GM21737 (cell line): Measurements from ENCODE around the gene CBLIF.
"Not testable (repeated sequence)": the region's sequence is repeated elsewhere in the genome, so short reads cannot be mapped to it uniquely, and the experiment has no call there.

Experiments used
- ATAC-seq: cut with Tn5 transposase; IDR thresholded peaks from one replicate; pipeline ENCODE4 v1.9.1; 2021; ENCODE audit warnings: mild to moderate bottlenecking, moderate library complexity; ENCODE audit not compliant: unreplicated experiment

Gene CBLIF

DNA sequence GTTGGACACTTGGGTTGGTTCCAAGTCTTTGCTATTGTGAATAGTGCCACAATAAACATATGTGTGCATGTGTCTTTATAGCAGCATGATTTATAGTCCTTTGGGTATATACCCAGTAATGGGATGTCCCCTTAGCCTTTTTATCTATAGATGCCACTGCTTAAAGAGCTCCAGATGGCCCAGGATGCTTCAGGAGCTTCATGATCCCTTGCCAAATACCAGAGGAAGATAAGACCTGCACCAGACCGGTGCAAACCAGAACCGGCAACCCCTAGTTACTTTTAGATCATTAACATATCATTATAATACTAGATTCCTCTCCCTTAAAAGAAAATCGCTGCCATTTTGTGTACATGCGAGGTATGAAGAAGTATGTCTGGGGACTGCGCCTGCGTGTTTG, 3.1 kb upstream of the CBLIF start:
- ATAC-seq, result not testable (repeated sequence)

DNA sequence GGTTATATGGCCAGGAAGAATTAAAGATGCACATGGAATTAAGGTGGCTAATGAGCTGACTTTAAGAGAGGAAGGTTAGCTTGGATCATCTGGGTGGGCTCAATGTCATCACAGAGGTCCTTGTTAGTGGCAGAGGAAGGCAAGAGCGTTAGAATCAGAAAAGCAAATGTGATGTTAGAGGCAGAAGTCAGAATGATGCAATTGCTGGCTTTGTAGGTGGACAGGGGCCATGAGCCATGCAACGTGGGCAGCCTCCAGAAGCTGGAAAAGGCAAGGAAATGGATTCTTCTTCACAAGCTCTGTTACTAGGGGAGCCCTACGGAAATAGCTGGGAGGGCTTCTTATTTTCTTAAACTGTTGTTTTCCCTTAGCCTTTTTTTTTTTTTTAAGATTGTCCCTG, 2.3 kb upstream of the CBLIF start:
- ATAC-seq, result no peak

DNA sequence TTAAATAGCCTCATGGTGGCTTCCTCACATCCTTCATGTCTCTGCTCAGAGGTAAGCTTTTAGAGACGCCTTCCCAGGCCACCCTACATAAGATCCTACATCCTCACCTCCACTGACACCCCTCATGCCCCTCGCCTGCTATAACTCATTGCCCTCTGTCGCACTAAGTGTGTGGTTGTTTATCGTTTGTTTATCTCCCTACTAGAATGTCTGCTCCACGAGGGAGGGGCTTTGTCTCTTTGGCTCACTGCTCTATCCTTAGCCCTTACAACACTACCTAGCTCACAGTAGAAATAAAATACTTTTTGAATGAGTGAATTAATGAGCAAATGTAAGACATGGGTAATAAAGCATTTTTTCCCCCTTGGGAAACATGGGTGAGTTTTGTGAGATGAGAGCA, 1.3 kb upstream of the CBLIF start:
- no peak for ATAC-seq

DNA sequence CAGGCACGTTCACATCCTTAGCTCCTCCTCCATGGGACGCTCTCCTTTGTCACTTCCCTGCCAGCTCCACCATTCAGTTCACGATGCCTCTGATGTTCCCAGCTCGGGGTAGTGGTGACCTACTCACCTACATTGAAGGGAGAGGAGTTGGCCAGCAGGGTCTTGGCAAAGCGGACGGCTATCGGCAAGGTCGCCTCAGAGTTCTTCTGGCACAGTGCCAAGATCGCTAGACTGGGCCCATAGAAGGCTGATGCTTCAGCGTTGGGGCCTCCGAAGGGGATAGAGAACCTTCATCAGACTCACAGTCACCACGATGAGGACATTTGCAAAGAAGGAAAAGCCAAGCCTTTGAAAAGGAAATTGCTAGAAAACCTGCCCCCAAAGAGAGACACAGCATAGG, 3.0 kb downstream of the CBLIF start:
- no peak for ATAC-seq

DNA sequence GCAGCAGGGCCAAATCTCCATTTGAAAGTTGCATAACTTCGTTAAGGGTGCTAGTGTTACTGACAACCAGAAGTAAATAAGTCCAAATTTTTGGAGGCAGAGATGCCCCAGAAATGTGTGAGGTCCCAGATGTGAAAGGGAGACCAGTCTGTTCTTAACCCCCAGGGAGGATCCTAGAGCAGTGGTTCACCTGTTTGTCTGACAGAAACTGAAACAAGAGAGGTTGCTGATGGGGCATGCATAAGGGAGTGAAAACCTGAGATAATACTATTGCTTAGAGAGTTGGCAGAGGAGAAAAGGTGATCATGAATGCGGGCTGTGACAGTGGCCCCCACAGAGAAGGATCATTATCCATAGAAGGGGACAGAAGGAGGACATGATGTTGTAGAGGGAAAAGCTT, 3.8 kb downstream of the CBLIF start:
- ATAC-seq, result no peak

DNA sequence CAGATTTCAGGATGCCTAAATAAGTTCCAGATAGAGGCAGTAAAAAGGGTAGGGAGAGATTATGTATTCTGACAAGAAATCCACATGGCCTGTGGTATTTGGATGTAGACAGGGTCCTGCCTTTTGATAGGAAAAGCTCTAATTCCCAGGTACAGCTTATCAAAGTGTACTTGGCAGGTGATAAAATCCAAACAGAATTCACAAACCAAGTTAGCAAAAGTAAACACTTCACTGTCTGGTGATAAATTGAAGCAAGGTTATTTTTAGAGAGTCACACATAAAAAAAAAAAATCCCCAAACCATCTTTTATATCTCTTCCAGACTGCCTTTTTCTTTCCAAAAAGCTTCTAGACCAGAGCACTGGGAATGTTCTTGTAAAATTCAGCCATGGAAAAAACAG, 5.7 kb downstream of the CBLIF start:
- ATAC-seq, result no peak

- no peak for ATAC-seq
Observed at GRCh38 chr11:59833602-59834001, 11.7 kb downstream of the CBLIF start.

DNA sequence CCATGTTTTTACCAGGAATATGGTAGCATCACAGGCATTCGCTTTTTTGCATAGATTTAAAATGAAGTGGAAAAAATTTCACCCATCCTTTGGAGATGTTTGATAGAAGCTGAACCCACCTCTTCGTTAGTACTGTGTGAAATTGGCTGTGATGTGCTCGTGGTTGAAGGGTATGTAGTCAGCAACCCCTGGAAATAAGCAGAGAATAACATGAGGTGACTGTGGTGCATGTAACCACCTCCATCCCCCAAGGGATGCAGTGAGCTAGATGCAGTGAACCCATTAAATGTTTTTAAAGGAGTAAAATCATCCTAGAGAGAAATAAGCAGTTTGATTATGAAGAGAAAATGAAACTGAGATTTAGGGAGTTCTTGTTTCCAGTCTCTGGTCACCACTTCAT, 15.9 kb downstream of the CBLIF start:
- ATAC-seq, result no peak

DNA sequence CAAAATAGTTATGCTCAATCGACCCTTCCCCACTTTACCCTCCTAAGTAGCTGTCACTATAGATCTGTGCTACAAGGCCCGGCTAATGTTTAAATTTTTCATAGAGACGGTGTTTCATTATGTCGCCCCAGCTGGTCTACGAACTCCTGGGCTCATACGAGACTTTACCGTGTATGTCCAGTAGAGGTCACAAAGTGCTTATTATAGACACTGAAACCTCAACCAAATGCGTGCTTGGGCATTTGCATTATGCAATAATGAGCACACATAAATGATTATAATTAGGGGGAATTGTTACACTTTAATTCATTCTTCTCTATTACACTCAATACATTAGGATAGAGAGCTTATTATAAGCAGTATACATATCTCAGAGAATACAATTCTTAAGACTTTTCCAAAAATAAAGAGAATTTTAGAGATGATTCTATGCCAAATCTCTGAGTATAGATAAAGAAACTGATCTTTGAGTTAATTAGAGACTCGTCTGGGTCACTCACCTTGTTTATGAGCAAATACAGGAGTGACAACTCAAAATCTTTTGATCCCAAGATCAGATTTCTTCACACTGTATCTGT, 22.2 kb downstream of the CBLIF start:
- ATAC-seq, result peak; percentile 79

DNA sequence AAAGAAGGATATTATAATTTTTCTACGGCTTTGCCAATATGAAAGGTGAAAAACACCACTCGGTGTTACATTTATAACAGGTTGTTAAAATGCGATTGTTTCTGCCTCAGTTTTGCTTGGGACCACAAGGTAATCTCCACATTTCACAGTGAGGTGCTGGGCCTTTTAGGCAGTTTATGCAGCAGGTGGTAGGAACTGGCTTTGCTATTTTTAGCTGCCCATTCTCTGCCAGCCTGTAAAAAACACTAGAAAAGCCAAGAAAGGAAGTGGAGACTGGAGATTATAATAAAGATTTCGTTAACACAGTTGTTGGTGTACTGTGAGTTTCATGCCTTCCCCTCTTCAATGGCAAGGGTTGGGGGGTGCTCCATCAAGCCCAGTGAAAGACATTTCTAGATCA, 26.7 kb downstream of the CBLIF start:
- ATAC-seq, result no peak

DNA sequence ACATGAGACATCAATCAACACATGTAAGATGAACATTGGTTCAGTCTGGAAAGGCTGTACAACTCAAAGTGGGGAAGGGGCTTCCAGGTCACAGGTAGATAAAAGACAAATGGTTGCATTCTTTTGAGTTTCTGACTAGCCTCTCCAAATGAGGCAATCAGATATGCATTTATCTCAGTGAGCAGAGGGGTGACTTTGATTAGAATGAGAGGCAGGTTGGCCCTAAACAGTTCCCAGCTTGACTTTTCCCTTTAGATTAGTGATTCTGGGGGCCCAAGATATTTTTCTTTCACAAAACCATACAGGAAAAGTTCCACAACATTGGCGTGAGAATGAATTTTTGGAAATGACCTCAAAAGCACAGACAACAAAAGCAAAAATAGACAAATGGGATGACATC, 28.9 kb downstream of the CBLIF start:
- ATAC-seq, result not testable (repeated sequence)

- ATAC-seq, result no peak
Observed at GRCh38 chr11:59815754-59816153, 29.5 kb downstream of the CBLIF start.

GRCh38 chr11:59814021-59814420, 31.3 kb downstream of the CBLIF start:
- ATAC-seq, result no peak

- ATAC-seq, result no peak
Observed at GRCh38 chr11:59813364-59813763, 31.9 kb downstream of the CBLIF start.

DNA sequence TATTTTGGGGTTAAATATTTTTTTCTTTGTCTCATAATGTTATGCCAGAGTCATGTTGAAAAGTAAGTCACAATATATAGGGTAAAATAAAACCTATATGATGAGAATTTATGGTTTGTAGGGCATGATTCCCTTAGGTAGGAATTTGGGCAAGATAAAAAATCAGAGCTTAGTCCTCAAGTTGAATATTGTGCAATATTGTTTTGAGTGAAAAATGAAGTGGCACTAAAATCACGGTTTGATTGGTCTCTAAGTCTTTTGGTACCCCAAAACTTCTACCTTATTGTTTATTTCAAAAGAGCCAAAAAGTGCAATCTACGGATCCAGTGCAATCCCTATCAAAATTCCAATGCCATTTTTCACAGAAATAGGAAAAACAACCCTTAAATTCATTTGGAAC, 33.1 kb downstream of the CBLIF start:
- no peak for ATAC-seq

DNA sequence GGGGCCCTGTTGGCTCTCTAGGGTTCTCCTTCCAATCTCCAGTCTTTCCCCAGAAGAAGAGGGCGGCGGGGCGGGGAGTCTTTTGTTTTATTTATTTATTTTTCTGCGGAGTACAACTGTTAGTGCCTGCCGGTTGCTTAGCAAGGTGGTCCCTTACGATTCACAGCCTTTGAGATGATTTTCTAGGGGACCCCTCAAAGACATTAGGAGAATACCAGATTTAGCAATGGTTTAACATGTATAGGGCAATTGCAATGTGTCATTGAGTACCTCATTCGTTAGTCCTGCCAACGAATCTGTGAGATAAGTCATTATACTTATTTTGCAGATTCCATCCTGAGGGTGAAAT, 34.4 kb downstream of the CBLIF start:
- ATAC-seq, result no peak

- peak; percentile 97 for ATAC-seq
Observed at GRCh38 chr11:59810189-59810910, 34.9 kb downstream of the CBLIF start, which contains the start of gene MRPL16. Gene MRPL16 (minus strand): TSS chr11:59810778. CDS start chr11:59810658, 120 bp downstream.

- no peak for ATAC-seq
Observed at GRCh38 chr11:59807047-59807610, 38.2 kb downstream of the CBLIF start.

- no peak for ATAC-seq
Observed at GRCh38 chr11:59804061-59804460, 41.2 kb downstream of the CBLIF start.

- no peak for ATAC-seq
Observed at GRCh38 chr11:59802639-59803176, 42.6 kb downstream of the CBLIF start.

- ATAC-seq, result no peak
Observed at GRCh38 chr11:59801981-59802638, 43.2 kb downstream of the CBLIF start.
